NCI-H69 (cell line): ENCODE results near the gene HAND1.

Experiments used
- DNase-seq: peaks from one replicate; lab custom pipeline; 2025; lab: John Stamatoyannopoulos, UW

HAND1 gene

GRCh38 chr5:154459015-154459414 is 19.0 kb downstream of the HAND1 start:
- no peak for DNase-seq

- no peak for DNase-seq
Observed at GRCh38 chr5:154456540-154456939, 21.5 kb downstream of the HAND1 start.

GRCh38 chr5:154455585-154455984 is 22.4 kb downstream of the HAND1 start:
- DNase-seq: no peak

- no peak for DNase-seq
Observed at GRCh38 chr5:154451957-154452356, 26.1 kb downstream of the HAND1 start.

- no peak for DNase-seq
Observed at GRCh38 chr5:154449786-154450185, 28.2 kb downstream of the HAND1 start.

- peak; percentile 62 for DNase-seq
Observed at GRCh38 chr5:154447089-154447725, 30.8 kb downstream of the HAND1 start.

- peak; percentile 71 for DNase-seq
Observed at GRCh38 chr5:154446195-154447088, 31.6 kb downstream of the HAND1 start.

- peak; percentile 97 for DNase-seq
Observed at GRCh38 chr5:154445422-154446194, 32.4 kb downstream of the HAND1 start, which contains the start of gene SAP30L. Gene SAP30L (plus strand): TSS chr5:154445997. CDS start chr5:154446605, 608 bp downstream.

- DNase-seq: peak; percentile 45
Observed at GRCh38 chr5:154444556-154445421, 33.2 kb downstream of the HAND1 start.

GRCh38 chr5:154442801-154443200 is 35.2 kb downstream of the HAND1 start:
- DNase-seq: no peak

- no peak for DNase-seq
Observed at GRCh38 chr5:154440540-154440939, 37.5 kb downstream of the HAND1 start.

- DNase-seq: no peak
Observed at GRCh38 chr5:154437281-154437965, 40.6 kb downstream of the HAND1 start.

- DNase-seq: no peak
Observed at GRCh38 chr5:154435226-154435625, 42.8 kb downstream of the HAND1 start.

GRCh38 chr5:154430961-154431630 is 46.9 kb downstream of the HAND1 start:
- DNase-seq: no peak

- DNase-seq: peak; percentile 23
Observed at GRCh38 chr5:154430466-154430865, 47.6 kb downstream of the HAND1 start.

GRCh38 chr5:154429341-154429740 is 48.7 kb downstream of the HAND1 start:
- DNase-seq: no peak

- no peak for DNase-seq
Observed at GRCh38 chr5:154428208-154428607, 49.8 kb downstream of the HAND1 start.
